ENCODE measurements around the gene SOX12.

Gene SOX12

GRCh38 chr20:301886-302848, 23.2 kb upstream of the SOX12 start:
- DNase-seq: no peak

GRCh38 chr20:305745-306144, 19.6 kb upstream of the SOX12 start:
- DNase-seq: no peak

- DNase-seq: no peak
Observed at GRCh38 chr20:308427-309038, 16.8 kb upstream of the SOX12 start.

- DNase-seq: no peak
Observed at GRCh38 chr20:309306-309840, 16.0 kb upstream of the SOX12 start.

- peak; percentile 95 for DNase-seq
Observed at GRCh38 chr20:309841-310644, 15.3 kb upstream of the SOX12 start.

GRCh38 chr20:310645-311044, 14.7 kb upstream of the SOX12 start:
- DNase-seq: no peak

- DNase-seq: no peak
Observed at GRCh38 chr20:311609-312008, 13.7 kb upstream of the SOX12 start.

- DNase-seq: no peak
Observed at GRCh38 chr20:312067-312466, 13.3 kb upstream of the SOX12 start.

GRCh38 chr20:312866-313265, 12.5 kb upstream of the SOX12 start:
- no peak for DNase-seq

- no peak for DNase-seq
Observed at GRCh38 chr20:313402-313801, 11.9 kb upstream of the SOX12 start.

GRCh38 chr20:313948-314347, 11.4 kb upstream of the SOX12 start:
- no peak for DNase-seq

GRCh38 chr20:316316-317068, 8.9 kb upstream of the SOX12 start:
- no peak for DNase-seq

- peak; percentile 87 for DNase-seq
Observed at GRCh38 chr20:324177-325044, 941 bp upstream of the SOX12 start.

GRCh38 chr20:325889-326644, 715 bp downstream of the SOX12 start:
- DNase-seq: peak; percentile 31

- DNase-seq: no peak
Observed at GRCh38 chr20:326645-327185, 1.4 kb downstream of the SOX12 start.

- peak; percentile 86 for DNase-seq
Observed at GRCh38 chr20:327186-328026, 2.1 kb downstream of the SOX12 start.

- DNase-seq: no peak
Observed at GRCh38 chr20:328027-328974, 2.9 kb downstream of the SOX12 start.

Measured in NCI-H446 treated with DMSO at 0.1 percent for 48 hours (cell line).